Stomach (tissue), 4 donors: Measurements from ENCODE around the gene PALD1.

Experiments
- CTCF ChIP-seq, 7 experiments: fragments of 450-650 bp in 4 of 7; fragments of 200-600 bp in 3 of 7; sonication (generic) in 3 of 7; IDR thresholded peaks; one replicate each; pipeline ENCODE4 v1.5.1; 2016 to 2019; ENCODE audit warnings: antibody characterized with exemption in 7 of 7, control low read depth in 2 of 7, mild to moderate bottlenecking in 1 of 7
- POLR2A ChIP-seq, 4 donors: fragments of 450-650 bp; IDR thresholded peaks; one replicate each; pipeline ENCODE4 v1.6.1; 2016; ENCODE audit warnings: antibody characterized with exemption in 4 of 4, control low read depth in 2 of 4, mild to moderate bottlenecking in 1 of 4, moderate library complexity in 1 of 4

DNA sequence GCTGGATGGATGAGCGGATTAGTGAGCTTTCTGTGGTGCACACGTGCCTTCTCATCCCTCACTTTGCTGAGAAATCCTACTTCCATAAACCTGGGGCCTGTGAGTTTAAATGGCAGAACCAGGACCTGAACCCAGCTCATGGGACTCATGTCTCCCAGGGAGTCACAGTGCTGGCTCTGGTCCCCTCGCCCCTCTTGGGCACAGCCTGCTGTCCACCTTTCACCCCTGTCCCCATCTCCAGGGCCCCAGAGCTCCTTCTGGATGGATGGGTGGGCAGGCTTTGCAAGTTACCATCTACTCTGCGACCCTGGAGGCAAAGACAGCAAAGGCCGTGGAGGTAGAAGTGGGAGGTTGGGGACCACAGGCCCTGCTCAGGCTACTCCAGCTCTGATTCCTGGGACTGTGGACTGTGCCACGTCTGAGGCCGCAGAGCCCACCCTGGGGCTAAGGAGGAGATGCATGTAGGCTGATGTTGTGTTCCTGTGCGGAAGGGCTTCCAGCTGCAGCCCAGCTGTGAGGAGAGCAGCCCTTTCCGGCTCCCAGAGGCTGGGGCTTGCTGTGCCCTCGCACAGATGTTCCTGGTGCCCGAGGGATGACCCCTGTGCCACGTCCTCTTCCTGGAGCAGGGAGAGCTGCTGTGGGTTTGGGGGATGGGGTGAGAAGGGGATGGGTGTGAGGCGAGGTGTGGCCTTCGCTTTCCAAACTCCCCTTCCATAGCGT, 83.6 kb downstream of the PALD1 start:
- no peak for TF ChIP-seq CTCF (IDR thresholded peaks at IDR 0.05)
- TF ChIP-seq POLR2A (IDR thresholded peaks at IDR 0.05) = no peak
